Activated CD8-positive, alpha-beta T cell treated with anti-CD3 and anti-CD28 coated beads for 36 hours (primary cell): ENCODE results near the gene IGF2BP3. TPM values are rescaled to one million over a fixed set of nuclear protein-coding genes. Genes with fewer than 3 reads are reported as not detected.

Experiments used
- ATAC-seq: fragments of 200-7000 bp; cut with Tn5 transposase; one replicate; pipeline ENCODE4 v1.10.0; 2021; ENCODE audit warnings: mild to moderate bottlenecking, moderate library complexity
- CTCF ChIA-PET: fragments of 350-600 bp; sonication (Branson Sonifier 250); formaldehyde crosslinking; loops from one replicate; lab custom pipeline; 2021; ENCODE audit warnings: antibody characterized with exemption; lab: Charles Lee
- POLR2A ChIA-PET: fragments of 350-600 bp; sonication (Branson Sonifier 250); formaldehyde crosslinking; loops from one replicate; lab custom pipeline; 2021; ENCODE audit warnings: antibody characterized with exemption; lab: Charles Lee
- DNase-seq: peaks from one replicate; pipeline ENCODE4 v3.0.0-alpha.2; 2020
- H3K27ac Mint-ChIP-seq: one replicate; pipeline ENCODE4 v1.8.0; 2021; ENCODE audit warnings: mild to moderate bottlenecking, mixed read lengths
- H3K27me3 Mint-ChIP-seq: one replicate; pipeline ENCODE4 v1.8.0; 2021; ENCODE audit warnings: mixed read lengths
- H3K36me3 Mint-ChIP-seq: one replicate; pipeline ENCODE4 v1.8.0; 2021; ENCODE audit warnings: low read depth, mixed read lengths
- H3K4me1 Mint-ChIP-seq: one replicate; pipeline ENCODE4 v1.8.0; 2021; ENCODE audit warnings: low read depth, mixed read lengths
- H3K4me3 Mint-ChIP-seq: one replicate; pipeline ENCODE4 v1.8.0; 2021; ENCODE audit warnings: mild to moderate bottlenecking, moderate library complexity, mixed read lengths
- H3K9me3 Mint-ChIP-seq: one replicate; pipeline ENCODE4 v1.8.0; 2021; ENCODE audit warnings: mixed read lengths
- CTCF ChIP-seq: fragments of 200-600 bp; IDR thresholded peaks from one replicate; pipeline ENCODE4 v1.8.0; 2022; ENCODE audit warnings: antibody characterized with exemption, mild to moderate bottlenecking
- intact Hi-C: fragments of 100-400 bp; cut with micrococcal nuclease; formaldehyde crosslinking; loops from one replicate; pipeline ENCODE4 v1.10.0; 2022
- total RNA-seq, 2 experiments: library from RNA; stranded (reverse); gene quantifications; one replicate each; pipeline ENCODE4 v1.2.3, GENCODE V29; 2021

IGF2BP3 gene
- total RNA-seq, 2 experiments from 2014 or later, result 0.61 to 1.1 TPM

GRCh38 chr7:23298885-23299769 is 171.2 kb downstream of the IGF2BP3 start, which contains the start of gene MALSU1:
TSS of gene MALSU1 (plus strand) at chr7:23299339. CDS start at chr7:23299353, 14 bp downstream.
- ChIA-PET CTCF (interaction anchor here (1.2 to 6.1 kb wide), 4 partner anchors 10 to 47 kb away, joined by 3 to 31 read pairs (median 6); no protein-coding TSS in a partner anchor), POLR2A (interaction anchor here (0.6 to 1.7 kb wide), 10 partner anchors 9 to 232 kb away, joined by 3 to 12 read pairs (median 4); no protein-coding TSS in a partner anchor)
- Mint-ChIP-seq H3K27ac (peak within 1 kb of the TSS; percentile 86), H3K9me3 (no peaks in the 10 kb centered on the region), H3K27me3 (no peaks in the 10 kb centered on the region), H3K4me1 (peaks cover 34% of the 10 kb centered on the region), H3K36me3 (peaks cover 23% of the 10 kb centered on the region), H3K4me3 (peak within 1 kb of the TSS; percentile 97)
- ATAC-seq, result peak; percentile 100
- intact Hi-C loops, result no loop called here
- no peak for TF ChIP-seq CTCF
- peak; percentile 100 for DNase-seq

- Mint-ChIP-seq H3K4me1 (peaks cover 31% of the 10 kb centered on the region), H3K4me3 (peak overlapping the region; percentile 97), H3K27me3 (no peaks in the 10 kb centered on the region), H3K36me3 (peaks cover 18% of the 10 kb centered on the region), H3K27ac (peak overlapping the region; percentile 86), H3K9me3 (no peaks in the 10 kb centered on the region)
- DNase-seq, result no peak
- CTCF ChIA-PET, result interaction anchor here (0.9 to 6.1 kb wide), 3 partner anchors 20 to 48 kb away, joined by 3 to 31 read pairs (median 8); no protein-coding TSS in a partner anchor
- intact Hi-C loops, result no loop called here
- POLR2A ChIA-PET, result interaction anchor here (0.6 to 1.7 kb wide), 8 partner anchors 8 to 233 kb away, joined by 3 to 12 read pairs (median 4); no protein-coding TSS in a partner anchor
- TF ChIP-seq CTCF, result no peak
- ATAC-seq, result no peak
These were observed 172.0 kb downstream of the IGF2BP3 start for GRCh38 chr7:23298141-23298881.

- Mint-ChIP-seq H3K4me3 (no peak overlapping the region), H3K27ac (no peak overlapping the region), H3K36me3 (peaks cover 3% of the 10 kb centered on the region), H3K9me3 (no peaks in the 10 kb centered on the region), H3K27me3 (no peaks in the 10 kb centered on the region), H3K4me1 (peaks cover 10% of the 10 kb centered on the region)
- ChIA-PET CTCF (interaction anchor here (1.5 to 2.1 kb wide), 2 partner anchors 17 to 23 kb away, joined by 5 to 12 read pairs; no protein-coding TSS in a partner anchor), POLR2A (interaction anchor here (1.5 kb wide), 1 partner anchor 189 kb away, joined by 3 read pairs; no protein-coding TSS in a partner anchor)
- no peak for TF ChIP-seq CTCF
- intact Hi-C loops, result no loop called here
- ATAC-seq (no peak), DNase-seq (no peak)
These were observed 174.9 kb downstream of the IGF2BP3 start for GRCh38 chr7:23295401-23295697.

- no peak for ATAC-seq
- H3K36me3 Mint-ChIP-seq, result peaks cover 1% of the 10 kb centered on the region
- no peak for TF ChIP-seq CTCF
- ChIA-PET POLR2A (interaction anchor here (1.5 kb wide), 1 partner anchor 188 kb away, joined by 3 read pairs; no protein-coding TSS in a partner anchor), CTCF (interaction anchor here (0.9 to 2.1 kb wide), 5 partner anchors 8 to 22 kb away, joined by 3 to 12 read pairs (median 4); no protein-coding TSS in a partner anchor)
- DNase-seq, result no peak
- no peak overlapping the region for H3K4me3 Mint-ChIP-seq
- H3K27ac Mint-ChIP-seq, result no peak overlapping the region
- peaks cover 9% of the 10 kb centered on the region for H3K4me1 Mint-ChIP-seq
- no peaks in the 10 kb centered on the region for H3K27me3 Mint-ChIP-seq
- no peaks in the 10 kb centered on the region for H3K9me3 Mint-ChIP-seq
- intact Hi-C loops, result no loop called here
These were observed 175.5 kb downstream of the IGF2BP3 start for GRCh38 chr7:23294549-23295400.
